Measurements from ENCODE around the gene SMIM44.

- TF ChIP-seq ZNF274 (IDR thresholded peaks at IDR 0.05; ENCODE audit: low read depth, low read length) (no peak), YY1 (IDR thresholded peaks at IDR 0.05; ENCODE audit: insufficient read depth, insufficient read length) (no peak), SUZ12 (IDR thresholded peaks at IDR 0.05; ENCODE audit: extremely low read depth, insufficient read depth, insufficient read length) (no peak)
These were observed 13.4 kb downstream of the SMIM44 start for GRCh38 chr19:3469638-3470499.
